ENCODE measurements around the gene PCDHGA4.
"Not testable (repeated sequence)": the region's sequence is repeated elsewhere in the genome, so short reads cannot be mapped to it uniquely, and the experiment has no call there.

Gene PCDHGA4

GRCh38 chr5:141354900-141355469, at the start of gene PCDHGA4:
Gene PCDHGA4, plus strand, starts transcription at chr5:141355021. Its CDS starts 87 bp downstream, at chr5:141355108.
- FAIRE-seq = no peak

DNA sequence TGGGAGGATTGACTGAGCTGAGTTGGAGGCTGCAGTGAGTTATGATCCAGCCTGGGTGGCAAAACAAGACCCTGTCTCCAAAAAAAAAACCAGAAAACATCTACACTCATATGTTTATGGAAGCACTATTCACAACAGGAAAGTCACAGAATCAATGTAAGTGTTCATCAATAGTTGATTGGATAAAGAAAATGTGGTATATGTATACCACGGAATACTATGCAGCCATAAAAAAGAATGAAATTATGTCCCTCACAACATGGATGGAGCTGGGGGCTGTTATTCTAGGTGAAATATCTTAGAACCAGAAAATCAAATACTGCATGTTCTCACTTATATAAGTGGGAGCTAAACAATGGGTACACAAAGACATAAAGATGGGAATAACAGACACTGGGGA, 48.2 kb upstream of the PCDHGA4 start:
- no peak for FAIRE-seq

DNA sequence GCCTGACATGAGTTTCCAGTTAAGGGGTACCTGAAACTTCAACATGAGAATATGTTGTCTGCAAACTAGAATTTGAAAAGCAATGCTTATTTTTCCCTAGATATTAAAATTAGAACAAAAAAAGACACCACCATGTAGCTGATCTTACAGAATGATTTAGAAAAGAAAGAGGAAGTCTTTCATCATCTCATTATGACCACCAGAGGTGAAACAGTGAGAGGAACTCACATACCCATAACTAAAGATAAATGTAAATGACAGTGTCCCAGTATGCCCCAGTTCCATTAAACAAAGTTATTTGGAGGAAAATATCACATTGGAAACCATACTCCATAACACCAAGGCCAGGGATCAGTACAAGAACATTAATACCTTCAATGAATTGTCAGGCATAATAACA, 41.1 kb upstream of the PCDHGA4 start:
- FAIRE-seq = no peak

GRCh38 chr5:141316963-141317362, 37.9 kb upstream of the PCDHGA4 start:
- not testable (repeated sequence) for FAIRE-seq

GRCh38 chr5:141319202-141319601, 35.6 kb upstream of the PCDHGA4 start:
- no peak for FAIRE-seq

DNA sequence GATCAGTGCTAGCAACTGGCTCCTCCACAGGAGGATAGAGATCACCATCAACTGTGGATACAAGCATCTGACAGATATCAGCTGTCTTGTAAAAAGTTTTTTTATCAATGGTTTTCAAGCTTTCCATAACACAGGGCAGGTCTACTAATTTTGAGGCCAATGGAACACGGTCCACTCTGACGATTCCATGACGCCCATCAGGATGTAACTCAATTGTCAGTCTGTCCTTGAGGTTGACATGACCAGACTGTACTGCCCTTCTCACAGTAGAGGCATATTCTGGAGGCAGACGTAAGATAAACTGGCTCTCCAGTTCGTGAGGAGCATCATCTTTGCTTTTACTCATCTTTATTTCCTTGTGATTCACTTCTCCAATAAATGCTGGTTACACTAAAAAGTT, 35.1 kb upstream of the PCDHGA4 start:
- no peak for FAIRE-seq

DNA sequence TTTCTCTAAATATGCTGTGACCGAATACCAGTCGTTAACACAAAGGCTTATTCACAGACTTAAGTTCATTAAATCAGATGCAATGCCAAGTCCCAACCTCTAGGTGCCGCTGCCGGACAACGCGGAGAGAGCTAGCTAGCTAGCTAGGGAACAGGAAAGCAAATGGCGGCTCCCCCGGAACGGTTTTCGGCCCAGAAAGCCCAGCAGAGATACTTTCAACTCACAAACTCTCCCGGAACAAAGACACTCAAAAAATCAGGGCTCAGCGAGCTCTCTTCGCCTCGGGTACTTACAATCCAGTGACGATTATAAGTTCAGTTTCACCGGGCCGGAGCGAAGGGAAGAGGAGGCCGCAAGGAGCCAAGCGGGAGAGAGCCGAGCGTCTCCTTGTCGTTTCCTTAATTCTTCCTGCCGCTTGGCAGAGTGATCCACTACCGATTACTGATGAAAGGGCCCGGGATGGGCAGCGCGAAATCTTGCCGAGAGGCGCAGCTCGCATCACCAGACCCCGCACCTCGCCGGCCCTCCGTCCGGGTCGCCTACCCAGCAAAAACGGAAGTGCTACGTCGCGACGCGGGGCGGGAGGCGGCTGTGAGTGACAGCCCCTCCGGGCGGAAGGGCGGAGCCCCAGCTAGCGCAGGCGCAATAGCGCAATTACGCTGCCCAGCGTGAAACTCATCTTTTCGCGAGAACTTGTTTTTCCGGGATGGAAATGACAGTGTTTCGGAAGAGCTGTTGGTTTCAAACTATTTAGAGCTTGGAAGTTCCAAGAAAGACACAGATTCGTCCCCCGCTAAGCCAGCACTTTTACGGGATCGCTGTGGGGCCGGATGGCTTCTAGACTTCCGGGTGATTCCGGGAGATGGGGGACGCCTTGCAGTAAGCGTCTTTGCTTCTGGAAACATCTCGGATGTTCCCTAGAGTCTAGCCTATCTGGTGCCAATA, 34.3 kb upstream of the PCDHGA4 start, which contains the start of gene TAF7:
Gene TAF7 (minus strand): TSS at position 560 of the 945 bp plus-strand sequence. CDS start 740 bp downstream, outside the sequence.
- FAIRE-seq = peak; percentile 83

GRCh38 chr5:141322261-141322660, 32.6 kb upstream of the PCDHGA4 start:
- no peak for FAIRE-seq

DNA sequence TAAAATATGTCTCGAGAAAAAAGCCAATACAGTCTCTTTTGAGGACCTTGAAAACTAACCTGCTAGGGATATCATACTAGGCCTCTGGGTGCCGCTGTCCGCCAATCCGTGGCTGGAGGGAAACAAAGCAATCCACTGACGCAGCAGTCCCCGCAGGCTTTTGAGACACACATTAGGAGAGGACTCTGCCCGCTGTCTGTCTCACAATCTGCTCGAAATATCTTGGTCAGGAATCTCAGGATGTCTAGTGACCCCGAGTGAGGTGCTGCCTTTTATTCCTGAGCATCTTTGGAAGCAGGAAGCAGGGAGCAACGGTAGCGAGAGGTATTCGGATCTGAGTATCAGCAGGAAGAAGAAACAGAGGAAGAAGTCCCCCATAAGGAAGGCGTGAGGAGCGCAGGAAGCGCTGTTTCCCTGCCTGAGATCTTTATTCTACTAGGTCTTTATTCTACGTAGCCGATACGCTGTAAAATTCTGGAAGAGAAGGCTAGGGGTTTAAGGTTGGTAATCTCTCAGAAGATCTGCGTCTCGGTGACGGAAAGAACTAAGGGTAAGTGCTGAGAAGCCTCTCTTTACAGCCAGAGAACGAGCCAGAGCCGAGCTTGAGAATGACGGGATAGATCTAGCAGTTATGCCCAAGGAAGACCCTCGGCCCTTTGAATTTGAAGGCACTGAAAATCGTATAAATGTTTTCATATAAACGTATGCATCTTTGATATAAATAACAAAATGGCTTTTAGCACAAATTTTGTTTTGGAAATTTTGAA, 28.6 kb upstream of the PCDHGA4 start:
- FAIRE-seq = no peak

GRCh38 chr5:141328231-141328630, 26.6 kb upstream of the PCDHGA4 start:
- FAIRE-seq = no peak

DNA sequence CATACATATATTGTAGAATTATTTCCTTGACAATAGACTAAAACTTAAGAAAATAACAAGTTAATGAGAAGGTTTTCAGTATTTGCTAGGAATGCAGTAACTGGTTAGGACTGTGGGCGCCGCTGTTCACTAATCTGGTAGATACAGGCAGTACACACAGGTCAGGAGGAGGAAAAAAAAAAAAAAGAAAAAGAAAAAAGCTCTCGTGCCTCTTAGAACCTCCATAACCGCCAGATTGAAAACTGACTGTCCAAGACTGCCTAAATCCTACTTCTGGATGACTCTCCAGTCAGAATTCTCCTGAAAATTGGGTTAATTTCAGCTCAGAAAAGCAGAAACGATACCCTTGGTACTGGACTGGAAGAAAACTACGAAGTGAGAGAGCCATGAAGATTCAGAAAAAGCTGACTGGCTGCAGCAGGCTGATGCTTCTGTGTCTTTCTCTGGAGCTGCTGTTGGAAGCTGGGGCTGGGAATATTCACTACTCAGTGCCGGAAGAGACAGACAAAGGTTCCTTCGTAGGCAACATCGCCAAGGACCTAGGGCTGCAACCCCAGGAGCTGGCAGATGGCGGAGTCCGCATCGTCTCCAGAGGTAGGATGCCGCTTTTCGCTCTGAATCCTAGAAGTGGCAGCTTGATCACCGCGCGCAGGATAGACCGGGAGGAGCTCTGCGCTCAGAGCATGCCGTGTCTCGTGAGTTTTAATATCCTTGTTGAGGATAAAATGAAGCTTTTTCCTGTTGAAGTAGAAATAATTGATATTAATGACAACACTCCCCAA, 24.3 kb upstream of the PCDHGA4 start, which contains the start of gene PCDHGA1:
Gene PCDHGA1 (plus strand): TSS at position 216 of the 782 bp plus-strand sequence.
- no peak for FAIRE-seq

DNA sequence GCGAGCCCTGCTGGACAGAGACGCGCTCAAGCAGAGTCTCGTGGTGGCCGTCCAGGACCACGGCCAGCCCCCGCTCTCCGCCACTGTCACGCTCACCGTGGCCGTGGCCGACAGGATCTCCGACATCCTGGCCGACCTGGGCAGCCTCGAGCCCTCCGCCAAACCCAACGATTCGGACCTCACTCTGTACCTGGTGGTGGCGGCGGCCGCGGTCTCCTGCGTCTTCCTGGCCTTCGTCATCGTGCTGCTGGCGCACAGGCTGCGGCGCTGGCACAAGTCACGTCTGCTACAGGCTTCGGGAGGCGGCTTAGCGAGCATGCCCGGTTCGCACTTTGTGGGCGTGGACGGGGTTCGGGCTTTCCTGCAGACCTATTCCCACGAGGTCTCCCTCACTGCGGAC, 22.2 kb upstream of the PCDHGA4 start:
- FAIRE-seq = not testable (repeated sequence)

DNA sequence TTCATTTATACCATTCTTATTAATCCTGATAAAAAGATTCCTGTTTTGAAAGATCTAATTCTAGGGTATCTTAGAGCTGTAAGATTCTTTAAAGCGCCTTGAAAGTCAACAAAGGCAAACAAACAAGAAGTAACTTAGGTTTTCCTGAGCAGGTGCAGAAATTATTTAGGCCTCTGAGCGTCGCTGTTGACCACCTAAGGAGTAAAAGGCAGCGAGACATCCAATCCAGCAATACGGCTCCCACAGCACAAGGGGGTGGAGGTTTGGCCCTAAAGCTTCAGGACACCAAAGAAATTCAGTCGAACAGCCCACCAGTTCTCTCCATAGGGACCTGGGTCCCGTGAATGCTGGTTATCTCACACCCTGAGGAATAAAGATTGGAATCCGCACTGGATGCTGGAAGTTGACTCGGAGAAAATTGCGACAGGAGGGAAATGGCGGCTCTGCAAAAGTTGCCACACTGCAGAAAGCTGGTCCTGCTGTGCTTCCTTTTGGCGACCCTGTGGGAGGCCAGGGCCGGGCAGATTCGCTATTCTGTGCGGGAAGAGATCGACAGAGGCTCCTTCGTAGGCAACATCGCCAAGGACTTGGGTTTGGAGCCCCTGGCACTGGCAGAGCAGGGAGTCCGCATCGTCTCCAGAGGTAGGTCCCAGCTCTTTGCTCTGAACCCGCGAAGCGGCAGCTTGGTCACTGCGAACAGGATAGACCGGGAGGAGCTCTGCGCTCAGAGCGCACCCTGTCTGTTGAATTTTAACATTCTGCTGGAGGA, 16.1 kb upstream of the PCDHGA4 start, which contains the start of gene PCDHGA2:
Gene PCDHGA2 (plus strand): TSS at position 223 of the 769 bp plus-strand sequence.
- FAIRE-seq = no peak

- not testable (repeated sequence) for FAIRE-seq
These were observed 14.0 kb upstream of the PCDHGA4 start for GRCh38 chr5:141340781-141341354.

- no peak for FAIRE-seq
These were observed 12.0 kb upstream of the PCDHGA4 start for GRCh38 chr5:141342773-141343172.

GRCh38 chr5:141343242-141343952, 11.4 kb upstream of the PCDHGA4 start, which contains the start of gene PCDHGA3:
Gene PCDHGA3, plus strand, starts transcription at chr5:141343829. Its CDS starts 205 bp downstream, at chr5:141344034.
- FAIRE-seq = no peak

DNA sequence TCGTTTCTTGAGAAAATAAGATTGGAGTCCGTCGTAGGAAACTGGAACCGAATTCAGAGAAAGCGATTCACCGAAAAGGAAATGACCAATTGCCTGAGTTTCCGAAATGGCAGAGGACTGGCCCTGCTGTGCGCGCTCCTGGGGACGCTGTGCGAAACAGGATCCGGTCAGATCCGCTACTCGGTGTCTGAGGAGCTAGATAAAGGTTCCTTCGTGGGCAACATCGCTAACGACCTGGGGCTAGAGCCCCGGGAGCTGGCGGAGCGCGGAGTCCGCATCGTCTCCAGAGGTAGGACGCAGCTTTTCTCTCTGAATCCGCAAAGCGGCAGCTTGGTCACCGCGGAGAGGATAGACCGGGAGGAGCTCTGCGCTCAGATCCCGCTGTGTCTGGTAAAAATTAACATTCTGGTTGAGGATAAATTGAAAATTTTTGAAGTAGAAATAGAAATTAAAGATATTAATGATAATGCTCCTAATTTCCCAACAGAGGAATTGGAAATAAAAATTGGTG, 10.8 kb upstream of the PCDHGA4 start:
- FAIRE-seq = no peak

- FAIRE-seq = no peak
These were observed 9.5 kb upstream of the PCDHGA4 start for GRCh38 chr5:141345327-141345726.

GRCh38 chr5:141346017-141346416, 8.8 kb upstream of the PCDHGA4 start:
- FAIRE-seq = not testable (repeated sequence)

Measured in G401.6 (cell line).